ENCODE results near the gene SLC16A12.

The SLC16A12 gene

GRCh38 chr10:89566095-89566950, 30.9 kb upstream of the SLC16A12 start:
- H3F3A ChIP-seq (ENCODE audit: low read depth), result no peaks in the 10 kb centered on the region
- no peaks in the 10 kb centered on the region for H3K27me3 ChIP-seq (ENCODE audit: insufficient read depth, low read length, poor library complexity, severe bottlenecking)
- no peaks in the 10 kb centered on the region for H4K20me1 ChIP-seq (ENCODE audit: insufficient read depth, low read length, poor library complexity, severe bottlenecking)
- no peaks in the 10 kb centered on the region for H3K4me1 ChIP-seq (ENCODE audit: insufficient read depth, low read length, poor library complexity, severe bottlenecking)
- H2AFZ ChIP-seq (ENCODE audit: low read length), result no peak overlapping the region
- no peaks in the 10 kb centered on the region for H3K79me2 ChIP-seq (ENCODE audit: insufficient read depth, low read length)
- no peaks in the 10 kb centered on the region for H3K9me2 ChIP-seq (replicated peaks; ENCODE audit: low read depth, low read length)
- H3K9me3 ChIP-seq (ENCODE audit: insufficient read depth, low read depth, low read length), result no peaks in the 10 kb centered on the region
- H3K36me3 ChIP-seq (ENCODE audit: insufficient read depth, low read length), result no peaks in the 10 kb centered on the region
- no peak for TF ChIP-seq EZH2phosphoT487 (IDR thresholded peaks at IDR 0.05; ENCODE audit: borderline replicate concordance)
- TF ChIP-seq, protein P1, sequence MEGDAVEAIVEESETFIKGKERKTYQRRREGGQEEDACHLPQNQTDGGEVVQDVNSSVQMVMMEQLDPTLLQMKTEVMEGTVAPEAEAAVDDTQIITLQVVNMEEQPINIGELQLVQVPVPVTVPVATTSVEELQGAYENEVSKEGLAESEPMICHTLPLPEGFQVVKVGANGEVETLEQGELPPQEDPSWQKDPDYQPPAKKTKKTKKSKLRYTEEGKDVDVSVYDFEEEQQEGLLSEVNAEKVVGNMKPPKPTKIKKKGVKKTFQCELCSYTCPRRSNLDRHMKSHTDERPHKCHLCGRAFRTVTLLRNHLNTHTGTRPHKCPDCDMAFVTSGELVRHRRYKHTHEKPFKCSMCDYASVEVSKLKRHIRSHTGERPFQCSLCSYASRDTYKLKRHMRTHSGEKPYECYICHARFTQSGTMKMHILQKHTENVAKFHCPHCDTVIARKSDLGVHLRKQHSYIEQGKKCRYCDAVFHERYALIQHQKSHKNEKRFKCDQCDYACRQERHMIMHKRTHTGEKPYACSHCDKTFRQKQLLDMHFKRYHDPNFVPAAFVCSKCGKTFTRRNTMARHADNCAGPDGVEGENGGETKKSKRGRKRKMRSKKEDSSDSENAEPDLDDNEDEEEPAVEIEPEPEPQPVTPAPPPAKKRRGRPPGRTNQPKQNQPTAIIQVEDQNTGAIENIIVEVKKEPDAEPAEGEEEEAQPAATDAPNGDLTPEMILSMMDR (conservative IDR thresholded peaks at IDR 0.05; ENCODE audit: low read length), result no peak
- H3K4me2 ChIP-seq (ENCODE audit: low read depth, low read length, poor library complexity, severe bottlenecking), result no peak overlapping the region
- no peak overlapping the region for H3K4me3 ChIP-seq (ENCODE audit: low read length, poor library complexity, severe bottlenecking)
- H3K9ac ChIP-seq (ENCODE audit: low read depth, low read length, poor library complexity, severe bottlenecking), result no peak overlapping the region

- Histone ChIP-seq H2AFZ (ENCODE audit: low read length) (no peak overlapping the region; the same call in 1 of the 2 replicates), H3K36me3 (ENCODE audit: insufficient read depth, low read length) (no peaks in the 10 kb centered on the region), H3F3A (ENCODE audit: low read depth) (no peaks in the 10 kb centered on the region), H3K4me1 (ENCODE audit: insufficient read depth, low read length, poor library complexity, severe bottlenecking) (no peaks in the 10 kb centered on the region), H4K20me1 (ENCODE audit: insufficient read depth, low read length, poor library complexity, severe bottlenecking) (no peaks in the 10 kb centered on the region), H3K9me2 (replicated peaks; ENCODE audit: low read depth, low read length) (no peaks in the 10 kb centered on the region), H3K79me2 (ENCODE audit: insufficient read depth, low read length) (no peaks in the 10 kb centered on the region), H3K4me3 (ENCODE audit: low read length, poor library complexity, severe bottlenecking) (no peak overlapping the region), H3K9me3 (ENCODE audit: insufficient read depth, low read depth, low read length) (no peaks in the 10 kb centered on the region), H3K9ac (ENCODE audit: low read depth, low read length, poor library complexity, severe bottlenecking) (no peak overlapping the region), H3K27me3 (ENCODE audit: insufficient read depth, low read length, poor library complexity, severe bottlenecking) (no peaks in the 10 kb centered on the region), H3K4me2 (ENCODE audit: low read depth, low read length, poor library complexity, severe bottlenecking) (no peak overlapping the region)
- TF ChIP-seq, protein P1 (conservative IDR thresholded peaks at IDR 0.05; ENCODE audit: low read length), result no peak
- TF ChIP-seq EZH2phosphoT487 (IDR thresholded peaks at IDR 0.05; ENCODE audit: borderline replicate concordance), result no peak
Observed at GRCh38 chr10:89565180-89565579, 29.8 kb upstream of the SLC16A12 start.

DNA sequence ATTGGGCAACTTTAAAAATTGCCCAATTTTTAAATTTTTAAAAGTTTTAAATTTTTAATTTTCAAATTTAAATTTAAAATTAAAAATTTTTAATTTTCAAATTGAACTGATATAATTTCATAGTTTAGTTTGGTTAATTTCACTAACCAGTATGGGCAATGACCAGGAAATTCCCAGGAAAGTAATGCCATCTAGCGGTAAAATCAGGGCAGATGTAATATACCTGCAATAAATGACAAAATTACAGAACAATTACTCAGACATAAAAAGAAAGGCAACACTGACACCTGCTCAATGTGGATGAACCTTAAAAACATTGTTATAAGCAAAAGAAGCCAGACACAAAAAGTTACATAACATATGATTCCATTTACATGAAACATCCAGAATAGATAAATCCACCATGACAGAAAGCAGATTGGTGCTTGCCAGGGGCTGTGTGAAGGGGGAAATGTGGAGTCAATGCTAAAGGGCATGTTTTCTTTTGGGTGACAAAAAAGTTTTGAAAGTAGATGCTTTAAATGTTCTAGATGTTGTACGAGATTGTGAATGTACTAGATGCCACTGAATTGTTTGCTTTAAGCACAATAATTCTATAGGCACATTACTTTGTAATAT, 28.6 kb upstream of the SLC16A12 start:
- Histone ChIP-seq H4K20me1 (ENCODE audit: insufficient read depth, low read length, poor library complexity, severe bottlenecking) (no peaks in the 10 kb centered on the region), H3K9me3 (ENCODE audit: insufficient read depth, low read depth, low read length) (no peaks in the 10 kb centered on the region), H3K4me1 (ENCODE audit: insufficient read depth, low read length, poor library complexity, severe bottlenecking) (no peaks in the 10 kb centered on the region), H3K79me2 (ENCODE audit: insufficient read depth, low read length) (no peaks in the 10 kb centered on the region), H3K4me3 (ENCODE audit: low read length, poor library complexity, severe bottlenecking) (no peak overlapping the region), H2AFZ (ENCODE audit: low read length) (no peak overlapping the region), H3K4me2 (ENCODE audit: low read depth, low read length, poor library complexity, severe bottlenecking) (no peak overlapping the region), H3K9ac (ENCODE audit: low read depth, low read length, poor library complexity, severe bottlenecking) (no peak overlapping the region), H3F3A (ENCODE audit: low read depth) (no peaks in the 10 kb centered on the region), H3K9me2 (replicated peaks; ENCODE audit: low read depth, low read length) (no peaks in the 10 kb centered on the region), H3K36me3 (ENCODE audit: insufficient read depth, low read length) (no peaks in the 10 kb centered on the region), H3K27me3 (ENCODE audit: insufficient read depth, low read length, poor library complexity, severe bottlenecking) (no peaks in the 10 kb centered on the region)
- TF ChIP-seq, protein P1 (conservative IDR thresholded peaks at IDR 0.05; ENCODE audit: low read length), result peak; percentile 81
- no peak for TF ChIP-seq EZH2phosphoT487 (IDR thresholded peaks at IDR 0.05; ENCODE audit: borderline replicate concordance)

All from Loucy (cell line).